Stimulated activated CD4-positive, alpha-beta T cell treated with anti-CD3 and anti-CD28 coated beads, Interleukin-1b, Interleukin-23, amount 100 ng/mL, for 24 hours (primary cell): Measurements from ENCODE around the gene TSSC4.
"Not testable (repeated sequence)": the region's sequence is repeated elsewhere in the genome, so short reads cannot be mapped to it uniquely, and the experiment has no call there.

ENCODE experiments used
- DNase-seq, 4 experiments: peaks; one replicate each; pipeline ENCODE4 v3.0.0-alpha.2; 2020; ENCODE audit warnings: low read depth in 4 of 4, low spot score in 1 of 4

Gene TSSC4

GRCh38 chr11:2400069-2400761 is at the start of gene TSSC4:
TSS of gene TSSC4 (plus strand) at chr11:2400750. CDS start at chr11:2402634, 1,884 bp downstream.
- peak; percentile 97 to 99 (median 97) for DNase-seq

DNA sequence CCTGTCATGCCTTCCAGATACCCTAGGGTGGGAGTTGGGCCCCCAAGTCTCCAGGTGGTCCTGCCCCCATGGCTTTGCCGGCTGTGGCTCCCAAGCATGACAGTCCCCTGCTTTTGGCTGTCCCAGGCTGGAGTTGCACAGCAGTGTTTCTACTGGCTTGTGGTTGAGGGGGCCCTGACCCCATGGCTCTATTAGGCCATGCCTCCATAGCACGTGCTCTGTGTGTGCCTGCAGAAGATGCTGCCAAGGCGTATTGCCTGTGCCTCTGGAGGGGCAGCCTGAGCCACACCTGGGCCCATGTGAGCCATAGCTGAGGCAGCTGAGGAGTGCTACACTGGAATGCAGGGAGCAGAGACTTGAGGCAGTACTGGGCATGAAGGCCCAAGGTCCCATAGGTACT is 48.8 kb upstream of the TSSC4 start:
- DNase-seq = no peak

DNA sequence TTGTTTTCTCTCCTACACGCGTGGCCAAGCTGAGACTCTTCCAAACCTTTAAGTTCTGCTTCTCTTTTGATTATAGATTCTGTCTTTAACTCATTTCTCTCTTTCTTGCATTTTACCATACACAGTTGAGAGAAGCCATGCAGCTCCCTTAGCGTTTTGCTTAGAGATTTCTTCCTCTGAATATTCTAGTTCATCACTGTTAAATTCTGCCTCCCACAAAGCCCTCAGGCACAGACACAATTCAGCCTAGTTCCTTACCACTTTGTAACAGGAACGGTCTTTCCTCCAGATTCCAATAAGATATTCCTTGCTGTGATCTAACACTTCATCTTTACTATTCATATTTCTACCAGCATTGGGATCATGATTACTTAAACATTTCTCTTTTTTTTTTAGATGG is 48.1 kb upstream of the TSSC4 start:
- DNase-seq = no peak

- DNase-seq = no peak
These were observed 45.4 kb upstream of the TSSC4 start for GRCh38 chr11:2355000-2355644.

DNA sequence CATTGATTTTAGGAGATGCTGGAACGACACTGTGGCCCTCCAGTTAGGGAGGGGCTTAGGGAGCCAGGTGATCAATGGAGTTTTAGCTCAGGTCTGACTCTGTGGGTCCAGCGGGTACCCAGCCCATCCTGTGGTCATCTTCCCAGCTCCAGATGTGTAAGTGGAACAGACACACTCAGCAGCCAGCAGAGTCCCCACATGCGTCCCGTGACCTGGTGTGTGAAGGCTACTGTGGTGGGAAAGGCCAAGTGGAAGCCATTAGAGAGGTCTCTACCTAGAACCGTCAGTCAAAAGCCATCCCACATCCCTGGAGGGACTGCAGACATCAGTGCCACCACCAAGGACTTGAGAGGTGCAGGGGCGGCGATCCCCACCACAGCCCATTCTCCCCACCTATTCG is 43.3 kb upstream of the TSSC4 start:
- no peak for DNase-seq

DNA sequence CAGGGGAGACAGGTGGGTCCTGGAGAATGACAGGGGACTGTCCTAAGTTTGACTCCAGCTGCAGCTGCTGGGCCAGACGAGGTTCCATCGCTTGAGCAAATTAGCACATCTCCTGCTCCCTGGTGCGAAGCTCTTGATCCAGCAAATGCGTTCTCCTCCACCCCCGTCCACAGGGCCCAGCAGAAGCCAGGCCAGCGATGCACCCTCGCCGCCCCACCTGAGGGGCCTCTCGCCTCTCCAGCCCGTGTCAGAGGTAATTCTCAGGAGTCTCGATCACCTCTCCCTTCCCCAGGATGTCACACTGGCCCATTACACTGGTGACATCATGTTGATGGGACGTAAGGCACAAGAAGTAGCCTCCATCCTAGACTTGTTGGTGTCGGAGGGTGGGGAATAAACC is 42.9 kb upstream of the TSSC4 start:
- DNase-seq = not testable (repeated sequence)

DNA sequence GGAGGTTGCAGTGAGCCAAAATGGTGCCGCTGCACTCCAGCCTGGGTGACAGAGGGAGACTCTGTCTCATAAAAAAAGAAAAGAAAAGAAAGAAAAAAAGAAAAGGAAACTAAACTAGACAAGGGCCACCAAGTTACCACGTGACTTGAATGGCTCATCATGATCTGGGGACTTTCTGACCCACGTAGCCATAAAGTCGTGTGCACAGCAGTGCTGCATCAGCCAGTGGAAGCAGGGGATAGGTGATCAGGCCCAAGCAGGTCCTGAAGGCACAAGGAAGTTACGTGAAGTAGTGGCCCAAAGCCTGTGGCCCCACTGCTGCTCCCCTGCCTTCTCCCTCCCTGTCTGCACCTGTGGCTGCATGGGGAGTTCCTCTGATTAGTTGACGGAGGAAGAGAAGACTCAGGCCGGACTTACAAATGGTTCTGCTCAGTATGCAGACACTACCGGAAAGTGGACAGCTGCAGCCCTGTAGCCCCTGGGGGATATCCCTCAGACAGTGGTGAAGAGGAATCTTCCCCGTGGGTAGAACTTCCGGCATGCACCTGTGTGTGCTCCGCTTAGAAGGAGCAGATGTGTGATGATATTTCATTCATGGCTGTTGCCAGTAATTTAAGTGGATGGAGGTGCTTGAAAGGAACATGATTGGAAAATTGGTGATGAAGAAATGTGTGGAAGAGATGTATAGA is 41.7 kb upstream of the TSSC4 start:
- no peak for DNase-seq

- DNase-seq = no peak
These were observed 41.0 kb upstream of the TSSC4 start for GRCh38 chr11:2359557-2359956.

DNA sequence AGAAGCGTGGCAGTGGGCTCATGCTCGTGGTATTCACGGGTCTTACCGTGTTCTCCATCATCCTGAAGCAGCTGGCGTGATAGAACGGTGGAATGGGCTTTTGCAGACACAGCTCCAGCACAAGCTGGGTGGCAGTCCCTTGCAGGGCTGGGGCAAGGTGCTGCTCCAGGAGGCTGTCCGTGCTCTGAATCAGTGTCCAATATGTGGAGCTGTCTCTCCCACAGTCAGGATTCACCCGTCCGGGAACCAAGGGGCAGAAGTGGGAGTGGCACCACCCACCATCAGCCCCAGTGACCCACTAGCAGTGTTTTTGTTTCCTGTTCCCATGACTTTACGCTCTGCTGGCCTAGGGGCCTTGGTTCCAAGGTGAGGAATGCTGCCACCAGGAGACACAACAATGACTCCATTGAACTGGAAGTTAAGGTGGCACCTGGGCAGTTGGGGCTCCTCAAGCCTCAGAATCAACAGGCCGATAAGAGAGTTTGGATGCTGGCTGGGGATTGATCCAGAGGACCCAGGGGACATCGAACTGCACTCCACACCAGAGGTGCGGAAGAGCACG is 40.4 kb upstream of the TSSC4 start:
- DNase-seq = no peak

- no peak for DNase-seq
These were observed 39.0 kb upstream of the TSSC4 start for GRCh38 chr11:2361565-2361964.

- DNase-seq = no peak
These were observed 38.1 kb upstream of the TSSC4 start for GRCh38 chr11:2362414-2362813.

- DNase-seq = no peak
These were observed 37.4 kb upstream of the TSSC4 start for GRCh38 chr11:2363130-2363529.

- DNase-seq = no peak
These were observed 36.8 kb upstream of the TSSC4 start for GRCh38 chr11:2363577-2364370.

DNA sequence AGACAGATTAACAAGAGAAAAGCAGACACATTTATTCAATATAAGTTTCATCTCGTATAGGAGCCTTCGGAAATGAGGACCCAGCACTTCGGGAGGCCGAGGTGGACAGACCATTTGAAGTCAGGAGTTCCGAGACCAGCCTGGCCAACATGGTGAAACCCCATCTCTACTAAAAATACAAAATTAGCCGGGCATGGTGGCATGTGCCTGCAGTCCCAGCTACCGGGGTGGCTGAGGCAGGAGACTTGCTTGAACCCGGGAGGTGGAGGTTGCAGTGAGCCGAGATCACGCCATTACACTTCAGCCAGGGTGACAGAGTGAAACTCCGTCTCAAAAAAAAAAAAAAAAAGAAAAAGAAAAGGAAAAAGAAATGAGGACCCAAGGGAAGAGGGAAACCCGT is 36.2 kb upstream of the TSSC4 start:
- not testable (repeated sequence) for DNase-seq

DNA sequence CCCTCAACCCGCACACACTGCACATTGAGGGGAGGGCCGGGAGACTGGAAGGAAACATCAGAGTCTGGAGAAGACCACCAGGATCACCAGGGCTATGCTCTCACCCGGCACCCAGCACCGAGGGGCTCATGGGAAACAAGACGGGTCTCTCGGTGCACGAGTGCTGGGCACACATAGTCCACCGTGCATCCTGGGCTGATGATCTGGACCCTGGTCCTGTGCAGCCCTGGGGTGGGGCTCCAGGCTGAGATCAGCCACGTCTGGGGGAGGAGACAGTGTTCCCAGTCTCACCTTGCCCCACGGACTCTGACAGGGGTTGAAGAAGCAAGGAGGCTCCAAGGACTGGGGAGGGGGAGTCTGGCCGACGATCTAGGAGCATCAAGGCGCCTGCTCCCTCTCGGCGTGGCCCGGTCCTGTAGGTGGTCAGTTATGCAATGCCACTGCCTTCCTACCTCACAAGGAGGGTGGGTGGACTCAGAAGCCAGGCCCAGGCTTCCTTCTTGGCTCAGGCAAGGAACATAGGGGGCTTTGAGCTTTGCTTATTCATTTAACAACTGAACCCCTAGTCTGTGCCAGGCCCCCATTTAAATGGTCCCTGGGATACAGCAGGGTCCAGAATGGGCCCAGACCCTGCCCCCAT is 34.9 kb upstream of the TSSC4 start:
- DNase-seq = no peak

DNA sequence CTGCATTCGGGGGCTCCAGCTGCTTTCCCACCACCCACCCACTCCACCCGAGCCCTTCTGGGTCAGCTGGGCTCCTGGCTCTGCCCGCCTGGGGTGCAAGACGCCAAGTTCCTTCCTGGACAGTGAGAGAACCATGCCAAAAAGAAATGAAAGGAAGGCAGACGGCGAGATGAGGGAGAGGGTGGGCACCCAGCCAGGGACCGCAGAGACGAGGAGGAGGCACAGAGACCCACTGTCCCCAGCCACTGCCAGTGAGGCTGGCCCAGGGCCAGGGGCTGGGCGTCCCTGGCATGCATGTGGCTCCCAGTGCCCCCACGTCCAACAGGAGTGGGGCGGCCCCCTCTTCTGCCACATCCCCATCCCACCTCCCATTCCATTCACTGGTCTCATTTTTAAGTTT is 34.3 kb upstream of the TSSC4 start:
- DNase-seq = no peak

GRCh38 chr11:2366733-2367132 is 33.8 kb upstream of the TSSC4 start:
- DNase-seq = no peak

GRCh38 chr11:2367266-2368160 is 33.0 kb upstream of the TSSC4 start:
- no peak for DNase-seq

DNA sequence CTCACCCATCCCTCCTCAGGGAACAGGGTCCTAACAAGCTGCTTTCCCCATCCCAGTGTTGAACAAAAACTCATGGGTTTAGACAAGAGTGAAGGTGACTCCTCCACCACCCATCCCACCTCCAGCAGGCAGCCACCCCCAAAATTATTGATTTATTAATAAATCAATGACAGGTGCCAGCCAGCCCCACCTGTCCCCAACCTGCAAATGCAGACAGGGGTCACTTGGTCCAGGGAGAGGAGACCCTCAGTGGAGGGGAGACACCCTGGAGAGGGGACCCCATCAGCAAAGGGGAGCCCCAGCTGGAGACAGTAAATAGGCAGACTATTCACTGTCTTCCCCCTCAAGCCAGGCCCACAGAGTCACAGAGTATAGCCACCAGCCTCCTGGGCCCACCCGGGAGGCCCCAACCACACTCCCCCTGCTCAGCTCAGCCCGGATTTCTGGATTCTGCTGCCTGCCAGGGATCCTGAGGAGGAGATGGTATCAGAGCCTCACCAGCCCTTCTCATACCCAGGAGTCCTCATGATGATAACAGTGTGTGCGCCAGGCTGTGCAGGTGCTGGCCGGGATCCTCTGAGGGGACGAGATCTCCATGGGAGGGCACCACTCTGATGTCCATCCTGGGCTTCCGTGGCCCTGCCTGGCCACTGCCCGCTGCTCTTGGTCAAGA is 32.2 kb upstream of the TSSC4 start:
- DNase-seq = no peak
